HG03469 (cell line): ENCODE results near the gene VAMP2.

Source experiments
- ATAC-seq: cut with Tn5 transposase; IDR thresholded peaks from one replicate; pipeline ENCODE4 v1.9.1; 2021; ENCODE audit warnings: mild to moderate bottlenecking, moderate library complexity, moderate number of reproducible peaks; ENCODE audit not compliant: unreplicated experiment

VAMP2 gene

DNA sequence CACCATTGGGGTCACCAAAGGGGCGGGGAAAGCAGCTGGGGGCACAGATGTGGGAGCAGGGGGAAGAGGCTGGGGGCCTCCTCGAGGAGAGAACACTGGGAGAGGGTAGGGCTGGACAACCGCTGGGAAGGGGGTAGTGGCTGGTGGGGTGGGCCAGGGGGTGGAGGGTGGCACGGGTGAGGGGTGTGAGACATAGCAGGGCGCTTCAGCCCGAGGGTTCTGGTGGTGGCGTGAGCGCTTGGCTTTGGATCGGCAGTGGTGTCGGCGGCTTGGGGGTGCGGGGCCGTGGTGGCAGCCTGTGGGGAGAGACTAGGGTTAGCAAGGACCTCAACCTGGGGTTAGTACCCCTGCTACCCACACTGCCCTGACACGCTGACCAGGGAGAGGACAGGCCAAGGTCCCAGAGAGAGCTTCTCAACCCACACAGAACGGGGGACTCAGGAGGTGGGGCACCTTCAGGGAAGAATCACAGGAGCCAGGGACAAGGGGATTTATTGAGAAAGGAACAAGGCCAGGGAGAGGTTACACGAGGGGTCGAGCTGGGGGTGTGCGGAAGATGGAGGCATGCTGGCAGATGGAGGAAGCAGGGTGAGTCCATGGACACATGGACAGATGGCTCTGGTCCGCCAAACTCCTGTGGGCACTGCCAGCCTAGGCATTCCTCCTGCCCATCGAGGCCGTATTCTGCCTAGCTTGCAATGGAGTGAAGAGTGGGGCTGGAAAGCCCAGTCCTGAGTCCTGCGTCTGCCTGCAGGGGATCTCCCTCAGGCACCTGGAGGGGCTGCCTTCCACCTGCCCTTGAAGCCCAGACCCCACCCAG, 19.0 kb downstream of the VAMP2 start:
- no peak for ATAC-seq

DNA sequence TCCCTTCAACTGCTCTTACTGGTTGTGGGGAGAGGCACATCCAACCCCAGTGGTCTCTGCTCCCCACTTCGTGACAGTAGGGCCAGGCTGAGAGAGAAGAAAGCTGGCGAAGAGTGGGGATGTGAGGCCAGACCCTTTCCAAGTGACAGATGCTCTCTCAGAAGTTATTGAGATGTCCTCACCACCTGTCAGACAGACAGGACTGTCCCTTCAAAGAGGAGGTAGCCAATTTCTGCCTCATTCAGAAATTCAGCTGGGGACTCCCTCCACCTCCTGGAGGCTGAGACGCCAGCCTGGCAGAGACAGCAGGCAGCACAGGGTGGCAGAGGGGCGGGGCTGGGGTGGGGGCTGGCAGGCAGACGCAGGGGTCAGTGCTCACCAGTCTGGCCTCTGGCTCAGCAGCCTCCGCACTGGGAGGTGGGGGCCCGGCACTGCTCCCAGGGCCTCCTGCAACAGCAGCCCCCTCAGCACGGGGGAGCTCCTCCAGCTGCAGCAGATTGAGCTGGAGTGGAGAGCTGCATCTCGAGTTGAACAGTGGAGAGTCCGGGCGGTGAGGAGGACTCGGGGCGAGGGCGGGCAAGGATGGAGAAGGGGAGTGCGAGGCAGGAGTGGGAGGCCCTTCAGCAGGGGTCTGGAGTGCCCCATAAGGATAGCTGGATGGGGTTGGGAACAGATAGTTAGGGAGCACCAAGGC, 19.7 kb downstream of the VAMP2 start:
- no peak for ATAC-seq

DNA sequence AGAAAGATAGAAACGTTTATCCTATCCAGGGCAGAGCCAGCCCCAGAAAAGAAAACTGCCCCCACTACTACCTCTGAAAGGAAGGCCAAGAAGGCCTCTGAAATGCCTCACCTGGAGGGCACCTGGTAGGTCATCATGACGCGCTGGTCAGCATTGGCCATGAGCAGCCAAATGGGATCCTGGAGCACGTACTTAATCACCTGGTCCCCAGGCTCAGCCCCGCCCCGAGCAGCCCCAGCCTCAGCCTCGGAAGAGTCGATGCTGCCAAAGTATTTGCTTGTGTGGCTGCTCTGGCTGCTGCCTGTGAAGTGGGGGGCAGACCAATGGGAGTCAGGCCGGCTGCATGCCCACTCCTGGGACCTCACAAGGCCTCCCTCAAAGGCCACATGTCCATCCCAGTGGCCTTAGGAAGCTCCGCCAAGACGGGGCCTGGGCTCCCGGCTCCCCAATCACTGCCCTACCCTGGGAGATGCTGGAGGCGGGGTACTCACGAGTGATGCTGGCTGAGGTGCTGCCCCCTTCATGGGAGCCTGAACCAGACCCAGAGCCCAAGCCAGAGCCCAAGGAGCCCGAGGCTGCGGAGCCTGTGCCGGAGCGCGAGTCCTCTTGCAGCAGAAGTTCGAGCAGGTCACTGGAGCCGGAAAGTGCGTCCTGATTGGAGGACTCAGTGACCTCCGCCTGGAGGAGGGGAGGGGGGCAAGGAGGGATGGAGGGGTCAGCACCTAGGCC, 20.4 kb downstream of the VAMP2 start:
- ATAC-seq: no peak

DNA sequence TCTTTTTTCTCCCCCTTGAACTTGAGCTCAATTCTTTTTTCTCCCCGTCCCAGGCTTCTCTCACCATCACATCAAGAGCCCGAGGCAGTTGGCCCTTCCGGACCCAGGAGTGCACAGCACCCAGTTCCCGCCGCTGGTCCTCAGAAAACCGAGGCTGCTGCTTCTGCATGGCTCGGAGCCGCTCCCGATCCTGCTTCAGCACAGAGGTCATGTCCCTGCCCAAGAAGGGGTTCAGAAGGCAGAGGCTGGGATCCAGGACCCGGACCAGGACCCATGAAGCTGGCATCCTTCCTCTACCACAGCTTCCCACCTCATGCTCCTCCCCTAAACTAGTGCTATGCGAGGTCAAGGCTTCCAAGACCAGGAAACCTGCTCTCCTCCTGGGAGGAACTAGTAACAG, 21.0 kb downstream of the VAMP2 start:
- no peak for ATAC-seq

DNA sequence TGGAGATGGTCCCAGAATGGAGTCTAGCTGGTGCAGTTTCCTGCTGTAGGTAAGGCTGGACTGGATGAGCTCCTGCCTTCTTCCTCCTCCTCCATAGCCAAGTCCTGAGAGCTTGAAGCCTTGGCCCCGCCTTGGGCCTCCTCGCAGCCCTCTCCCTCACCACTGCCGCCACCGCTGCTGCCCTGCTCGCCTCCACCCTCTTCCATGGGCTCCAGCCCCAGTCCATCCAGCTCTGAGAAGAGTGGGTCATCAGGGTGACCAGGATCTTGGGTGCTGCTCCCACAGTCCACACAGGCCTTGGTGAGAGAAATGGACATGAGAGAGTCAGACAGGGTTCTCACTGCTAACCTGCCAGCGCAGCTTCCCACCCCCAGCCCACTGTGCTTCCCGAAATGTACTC, 21.7 kb downstream of the VAMP2 start:
- ATAC-seq: no peak

DNA sequence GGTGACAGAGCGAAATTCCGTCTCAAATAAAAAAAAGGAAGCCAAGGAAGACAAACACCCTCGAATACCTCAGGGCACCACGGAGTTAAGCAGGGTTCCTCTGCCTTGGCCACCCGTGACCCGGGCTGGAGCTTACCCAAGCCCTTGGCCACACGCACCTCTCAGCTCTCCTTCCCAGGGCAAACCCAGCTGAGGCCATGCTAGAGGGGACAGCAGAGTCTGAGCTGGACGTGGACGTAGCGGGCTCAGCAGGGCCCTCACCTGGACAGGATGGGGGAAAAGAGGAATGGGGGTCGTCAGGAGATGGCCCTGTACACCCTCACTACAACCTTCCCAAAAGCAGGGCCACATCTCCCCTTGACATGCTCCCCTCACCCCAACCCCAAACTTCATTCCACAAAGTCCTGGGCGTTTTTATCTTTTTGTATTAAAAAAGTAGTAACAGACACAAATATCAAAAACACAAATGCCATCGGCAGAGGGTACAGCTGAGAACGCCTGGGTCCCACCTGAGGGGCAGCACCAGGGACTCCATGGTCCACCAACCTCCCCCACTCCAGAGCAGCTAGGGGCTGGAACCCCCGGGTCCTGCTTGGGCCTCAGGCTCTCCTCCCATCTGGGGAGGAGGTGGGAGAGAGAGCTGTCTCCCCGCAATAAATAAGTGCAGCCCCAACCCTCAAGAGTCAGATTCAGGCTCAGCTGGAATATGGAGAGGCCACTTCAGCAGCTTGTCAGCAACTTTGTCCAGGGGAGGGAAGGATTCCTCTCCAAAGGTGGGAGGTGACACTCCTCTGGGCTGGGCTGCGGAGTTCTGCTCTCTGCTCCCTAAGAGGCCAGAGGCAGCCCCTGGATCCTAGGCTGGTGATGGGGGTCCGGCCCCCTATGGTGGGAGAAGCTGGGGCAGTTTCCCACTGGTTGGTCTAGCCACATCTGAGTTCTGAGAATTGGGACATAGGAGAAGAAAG, 22.4 kb downstream of the VAMP2 start:
- ATAC-seq: no peak

DNA sequence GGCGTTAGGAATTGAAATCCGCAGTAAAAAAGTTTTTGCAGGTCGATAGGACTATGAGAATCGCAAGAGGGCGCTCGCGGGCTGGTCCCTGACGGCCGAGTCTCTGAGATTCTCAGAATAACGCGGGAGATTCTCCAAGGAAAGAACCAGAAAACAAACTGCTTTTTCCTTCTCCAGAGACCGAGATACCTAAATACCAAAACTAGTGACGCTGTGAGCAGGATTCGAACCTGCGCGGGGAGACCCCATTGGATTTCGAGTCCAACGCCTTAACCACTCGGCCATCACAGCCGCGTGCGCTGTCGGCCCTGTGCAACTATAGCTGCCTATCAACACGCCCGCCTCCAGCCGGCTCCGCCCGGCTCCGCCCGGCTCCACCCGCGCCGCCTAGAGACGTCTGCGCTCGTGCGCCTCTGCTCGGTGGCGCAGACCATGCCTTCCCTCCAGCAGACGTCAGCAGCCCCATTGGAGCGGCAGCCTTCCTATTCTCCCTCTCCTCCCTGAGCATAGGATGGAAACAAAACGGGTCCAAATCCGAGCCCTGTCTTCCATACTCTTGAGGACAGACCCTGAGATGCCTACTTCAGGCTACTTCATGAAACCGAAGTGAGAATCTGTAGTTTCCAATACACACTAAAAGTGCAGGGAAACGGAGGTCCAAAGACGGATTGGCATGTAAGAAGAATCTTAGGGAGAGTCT, 23.9 kb downstream of the VAMP2 start:
- peak; percentile 46 for ATAC-seq

DNA sequence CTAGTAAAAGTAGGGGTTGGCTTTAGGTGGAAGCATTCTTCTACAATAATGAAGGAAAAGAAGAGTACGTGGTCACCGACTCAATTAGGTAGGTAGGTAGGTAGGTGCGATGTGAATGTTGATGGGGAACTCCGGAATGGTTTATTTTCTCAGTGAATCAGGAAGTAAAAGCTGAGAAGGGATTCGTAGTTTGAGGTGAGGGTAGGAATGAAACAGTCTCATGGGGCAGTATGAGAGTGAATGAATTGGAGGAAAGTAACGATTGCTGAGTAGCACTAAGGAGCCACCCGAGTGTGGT, 24.4 kb downstream of the VAMP2 start:
- no peak for ATAC-seq

DNA sequence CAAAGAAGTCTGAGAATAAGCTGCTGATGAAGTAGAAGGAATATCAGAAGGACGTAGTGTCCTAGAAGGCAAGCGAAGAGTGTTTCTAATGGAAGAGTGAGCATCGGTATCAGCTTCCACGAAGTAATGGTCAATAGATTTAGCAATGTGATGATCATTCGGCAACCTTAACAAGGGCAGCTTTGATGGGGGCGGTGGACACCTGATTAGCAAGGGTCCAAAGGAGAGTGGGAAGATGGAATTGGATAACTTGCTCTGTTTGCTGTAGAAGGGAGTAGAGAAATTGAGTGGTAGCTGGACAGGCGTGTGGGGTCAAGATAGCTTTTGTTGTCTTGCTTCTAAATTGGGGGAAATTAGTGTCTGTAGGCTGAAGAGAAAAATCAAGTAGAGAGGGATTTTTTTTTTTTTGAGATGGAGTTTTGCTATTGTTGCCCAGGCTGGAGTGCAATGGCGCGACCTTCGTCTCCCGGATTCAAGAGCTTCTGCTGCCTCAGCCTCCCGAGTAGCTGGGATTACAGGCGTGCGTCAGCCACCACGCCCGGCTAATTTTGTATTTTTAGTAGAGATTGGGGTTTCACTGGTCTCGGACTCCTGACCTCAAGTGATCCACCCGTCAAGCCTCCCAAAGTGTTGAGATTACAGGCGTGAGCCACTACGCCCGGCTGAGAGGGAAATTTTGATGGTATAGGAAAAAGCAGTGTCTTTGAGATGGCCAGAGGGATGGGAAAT, 24.9 kb downstream of the VAMP2 start:
- ATAC-seq: no peak

DNA sequence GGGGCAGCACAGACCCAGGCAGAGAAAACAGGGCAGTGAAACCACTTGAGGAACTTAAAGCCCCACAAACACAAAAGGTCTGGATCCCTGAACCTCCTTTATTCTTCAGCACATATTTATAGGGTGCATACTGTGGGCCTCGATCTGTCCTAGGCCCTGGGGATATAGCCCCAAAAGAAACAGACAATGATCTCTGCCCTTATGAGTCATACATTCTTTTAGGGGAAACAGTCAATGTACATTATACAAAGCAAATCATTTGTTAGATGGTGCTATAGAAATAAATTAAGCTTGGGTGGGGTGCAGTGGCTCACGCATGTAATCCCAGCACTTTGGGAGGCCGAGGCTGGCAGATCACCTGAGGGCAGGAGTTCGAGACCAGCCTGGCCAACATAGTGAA, 28.8 kb downstream of the VAMP2 start:
- ATAC-seq: no peak

DNA sequence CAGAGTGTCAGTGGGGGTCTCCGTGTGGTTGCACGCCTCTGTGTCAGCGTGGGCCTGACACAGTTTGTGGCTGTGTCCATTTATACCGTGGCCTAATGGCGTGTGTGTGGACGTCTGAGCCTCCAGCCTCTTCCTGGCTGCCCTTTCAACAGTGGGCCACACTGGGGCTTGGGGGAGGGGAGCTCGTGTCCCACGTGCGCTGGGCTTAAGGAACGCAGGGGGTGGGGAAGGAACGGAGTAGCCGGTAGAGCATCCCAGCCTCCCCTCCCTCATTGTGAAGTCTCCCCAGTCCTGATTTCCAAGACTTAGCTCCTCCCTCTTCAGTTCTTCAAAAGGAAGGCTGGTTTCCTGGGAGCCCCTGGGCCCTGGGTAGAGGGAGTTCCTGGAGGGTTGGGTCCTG, 29.3 kb downstream of the VAMP2 start:
- no peak for ATAC-seq

DNA sequence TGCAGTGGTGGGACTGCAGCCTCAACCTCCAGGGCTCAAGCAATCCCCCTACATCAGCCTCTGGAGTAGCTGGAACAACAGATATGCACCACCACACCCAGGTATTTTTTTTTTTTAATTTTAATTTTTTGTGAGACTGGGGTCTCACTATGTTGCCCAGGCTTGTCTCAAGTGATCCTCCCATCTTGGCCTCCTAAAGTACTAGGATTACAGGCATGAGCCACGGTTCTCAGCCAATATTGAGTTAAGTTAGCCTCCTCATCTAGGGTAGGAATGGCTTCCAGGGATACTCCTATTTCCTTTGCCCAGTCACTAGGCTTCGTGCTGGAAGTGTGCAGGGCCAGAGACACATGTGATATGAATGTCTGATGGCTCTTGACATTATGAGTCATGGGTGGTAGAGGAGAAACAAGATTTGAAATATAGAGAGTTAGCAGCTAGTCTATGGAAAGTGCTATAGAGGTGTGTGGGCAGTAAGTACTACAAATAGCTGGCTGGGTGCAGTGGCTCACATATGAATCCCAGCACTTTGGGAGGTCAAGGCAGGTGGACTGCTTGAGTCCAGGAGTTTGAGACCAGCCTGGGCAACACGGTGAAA, 30.8 kb downstream of the VAMP2 start:
- no peak for ATAC-seq

DNA sequence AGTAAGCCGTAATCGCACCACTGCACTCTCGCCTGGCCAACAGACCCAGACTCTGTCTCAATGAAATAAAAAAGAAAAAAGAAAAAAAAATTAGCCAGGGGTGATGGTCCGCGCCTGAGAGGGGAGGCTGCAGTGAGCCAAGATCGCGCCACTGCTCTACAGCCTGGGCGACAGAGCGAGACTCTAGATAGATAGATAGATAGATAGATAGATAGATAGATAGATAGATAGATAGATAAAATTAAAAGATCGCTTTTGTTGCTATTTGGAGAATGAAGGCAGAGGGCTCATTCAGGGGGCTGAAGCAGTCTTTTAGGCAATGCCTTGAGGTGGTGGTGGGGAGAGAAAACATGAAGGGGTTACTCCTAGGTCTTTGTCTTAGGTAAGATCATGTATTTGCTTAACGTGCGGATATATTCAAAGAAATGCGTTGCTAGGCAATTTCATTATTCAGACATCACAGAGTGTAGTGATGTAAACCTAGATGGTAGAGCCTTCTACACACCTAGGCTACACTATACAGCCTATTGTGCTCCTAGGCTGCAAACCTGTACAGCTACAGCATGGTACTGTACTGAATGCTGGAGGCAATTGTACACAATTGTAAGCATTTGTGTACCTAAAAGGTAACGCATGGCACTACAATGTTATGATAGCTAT, 34.5 kb downstream of the VAMP2 start:
- ATAC-seq: no peak

DNA sequence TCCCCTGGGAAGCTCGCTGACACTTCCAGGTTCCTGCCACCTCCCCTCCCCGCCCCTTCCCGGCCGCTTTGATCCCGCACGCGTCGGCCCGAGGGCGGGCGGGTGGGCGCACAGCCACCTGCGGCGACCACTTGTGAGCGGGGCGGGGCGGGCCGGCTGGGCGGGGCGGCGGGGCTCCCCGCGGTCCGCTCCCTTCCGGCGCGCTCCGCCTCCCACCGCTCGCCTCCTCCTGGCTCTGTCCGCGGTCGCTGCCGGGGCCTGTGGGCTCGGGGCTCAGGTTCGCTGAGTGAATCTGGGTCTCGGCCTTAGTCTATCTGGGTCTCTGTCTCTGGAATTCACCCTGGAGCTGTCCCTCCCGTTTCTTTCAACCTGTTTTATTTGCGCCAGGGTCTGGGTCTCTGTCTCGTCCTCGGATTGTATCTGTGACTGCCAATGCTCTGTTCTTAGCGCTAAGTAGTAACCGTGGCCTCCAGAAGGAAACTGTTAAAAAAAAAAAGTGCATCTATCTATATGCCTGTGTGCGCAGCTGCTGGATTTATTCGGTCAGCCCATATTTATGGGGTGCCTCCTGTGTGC, 36.2 kb downstream of the VAMP2 start:
- ATAC-seq: no peak

DNA sequence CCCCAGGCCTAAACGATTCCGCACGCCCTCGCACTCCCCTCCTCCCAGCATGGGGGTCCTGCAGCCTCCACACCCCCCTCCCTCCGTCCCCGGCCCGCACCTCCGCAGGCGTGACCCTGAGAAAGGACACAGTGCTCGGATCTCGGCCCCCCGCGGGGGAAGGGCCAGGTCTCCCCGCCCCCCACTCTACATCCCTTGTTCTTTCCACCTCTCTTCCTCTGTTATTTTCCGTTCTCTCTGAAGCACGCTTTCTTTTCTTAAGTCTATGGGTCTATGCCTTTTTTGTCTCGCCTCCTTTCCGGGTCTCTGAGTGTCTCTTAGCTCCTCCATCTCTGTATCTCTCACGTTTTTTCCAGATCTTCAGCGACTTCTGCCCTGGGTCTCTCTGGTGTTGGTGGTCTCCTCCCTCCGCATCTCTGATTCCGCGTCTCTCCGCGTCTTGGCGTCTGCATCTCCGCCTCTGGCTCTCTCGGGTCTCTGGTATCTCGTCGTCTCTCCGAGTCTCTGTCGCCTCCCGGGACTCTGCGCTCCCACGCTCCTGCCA, 36.7 kb downstream of the VAMP2 start:
- no peak for ATAC-seq

DNA sequence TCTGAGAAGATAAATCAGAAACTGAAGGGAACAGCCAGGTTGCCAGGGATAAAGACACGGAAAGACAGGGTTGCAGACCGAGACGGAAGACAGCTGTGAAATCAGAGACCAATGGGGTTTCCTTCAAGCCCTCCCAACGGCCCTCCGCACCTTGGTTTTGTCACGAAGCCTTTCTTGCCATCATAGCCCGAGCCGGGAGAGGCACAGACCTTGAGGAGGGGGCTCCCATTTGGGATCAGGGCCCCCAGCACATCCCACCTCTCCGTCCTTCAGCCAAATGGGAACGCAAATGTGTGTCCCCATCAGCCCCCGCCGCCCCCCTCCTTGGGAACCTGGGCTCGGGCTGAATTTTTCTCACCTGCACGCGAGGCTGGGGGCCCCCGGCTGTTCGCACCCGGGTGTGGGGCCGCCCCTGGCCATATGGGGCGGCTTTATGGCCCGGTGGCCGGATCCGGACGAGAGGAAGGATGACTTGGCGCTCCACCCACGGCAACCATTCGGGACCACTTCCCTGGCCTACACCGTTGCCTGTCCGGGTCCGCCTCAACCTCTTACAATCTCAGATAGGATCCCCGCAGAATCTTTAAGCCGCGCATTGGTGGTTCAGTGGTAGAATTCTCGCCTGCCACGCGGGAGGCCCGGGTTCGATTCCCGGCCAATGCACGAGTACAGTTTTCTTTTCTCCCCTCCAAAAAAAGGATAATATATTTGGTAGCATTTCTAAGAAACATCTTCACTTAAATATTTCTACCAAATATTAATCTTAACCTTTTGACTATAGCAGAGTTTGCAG, 37.4 kb downstream of the VAMP2 start:
- no peak for ATAC-seq
